ES-I3 (cell line): ENCODE results near the gene CHAMP1.
"Not testable (repeated sequence)": the region's sequence is repeated elsewhere in the genome, so short reads cannot be mapped to it uniquely, and the experiment has no call there.

Experiments used
- H3K36me3 ChIP-seq: 2 replicates; pipeline ENCODE4 v1.6.1; 2013; ENCODE audit warnings: mild to moderate bottlenecking, low read length, control low read depth, moderate library complexity; ENCODE audit not compliant: insufficient read depth
- H3K4me1 ChIP-seq: 2 replicates; pipeline ENCODE4 v1.6.1; 2013; ENCODE audit warnings: mild to moderate bottlenecking, control low read depth, low read length; ENCODE audit not compliant: insufficient read depth
- H3K9ac ChIP-seq: 2 replicates; pipeline ENCODE4 v1.6.1; 2013; ENCODE audit warnings: low read depth, mild to moderate bottlenecking, low read length, moderate library complexity
- H3K9me3 ChIP-seq: 2 replicates; pipeline ENCODE4 v1.6.1; 2013; ENCODE audit warnings: mild to moderate bottlenecking, low read length, moderate library complexity; ENCODE audit not compliant: control insufficient read depth, insufficient read depth

CHAMP1 gene

DNA sequence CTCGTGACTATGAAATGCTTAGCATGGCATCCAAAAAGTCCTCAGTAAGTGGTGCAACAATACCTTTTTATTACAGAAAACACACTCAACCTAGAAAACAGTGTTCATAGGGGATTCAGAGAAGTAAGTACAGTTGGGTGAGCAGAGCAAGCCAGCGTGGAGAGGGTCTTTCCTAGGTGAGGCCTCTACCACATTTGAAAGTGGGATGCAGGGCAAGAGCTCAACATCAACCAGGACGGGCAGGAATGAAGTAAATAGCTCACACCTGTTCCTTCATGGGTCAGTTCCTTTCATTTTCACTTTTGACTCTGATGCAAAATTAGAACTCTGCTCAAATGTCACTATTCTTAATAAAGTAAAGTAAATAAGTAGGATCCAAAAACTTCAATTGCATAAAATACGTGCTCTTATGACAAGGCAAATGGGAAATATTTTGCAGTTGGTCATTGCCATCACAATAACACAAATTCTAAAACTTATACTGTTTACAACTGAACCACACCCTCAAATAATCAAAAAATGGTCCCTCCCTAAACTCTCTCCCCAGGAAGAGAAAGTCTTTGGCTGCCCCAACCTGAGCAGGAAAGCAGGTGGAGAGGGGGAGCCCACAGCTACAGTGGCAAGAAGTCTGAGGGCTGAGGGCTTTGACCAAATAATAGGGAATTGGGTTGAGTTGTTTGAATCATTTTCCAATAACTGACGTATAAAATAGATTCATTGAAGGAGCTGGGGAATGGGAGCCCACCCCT lies 20.2 kb downstream of the CHAMP1 start:
- Histone ChIP-seq H3K36me3 (no peaks in the 10 kb centered on the region), H3K9me3 (no peaks in the 10 kb centered on the region), H3K4me1 (no peaks in the 10 kb centered on the region), H3K9ac (no peak overlapping the region)

DNA sequence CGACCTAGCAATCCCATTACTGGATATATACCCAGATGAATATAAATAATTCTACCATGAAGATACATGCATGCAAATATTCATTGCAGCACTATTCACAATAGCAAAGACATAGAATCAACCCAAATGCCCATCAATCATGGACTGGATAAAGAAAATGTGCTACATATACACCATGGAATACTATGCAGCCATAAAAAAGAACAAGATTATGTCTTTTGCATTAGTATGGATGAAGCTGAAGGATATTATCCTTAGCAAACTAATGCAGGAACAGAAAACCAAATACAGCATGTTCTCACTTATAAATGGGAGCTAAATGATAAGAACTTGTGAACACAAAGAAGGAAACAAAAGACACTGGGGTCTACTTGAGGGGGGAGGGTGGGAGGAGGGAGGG lies 22.2 kb downstream of the CHAMP1 start:
- not testable (repeated sequence) for H3K4me1 ChIP-seq, H3K9me3 ChIP-seq, H3K36me3 ChIP-seq, H3K9ac ChIP-seq

DNA sequence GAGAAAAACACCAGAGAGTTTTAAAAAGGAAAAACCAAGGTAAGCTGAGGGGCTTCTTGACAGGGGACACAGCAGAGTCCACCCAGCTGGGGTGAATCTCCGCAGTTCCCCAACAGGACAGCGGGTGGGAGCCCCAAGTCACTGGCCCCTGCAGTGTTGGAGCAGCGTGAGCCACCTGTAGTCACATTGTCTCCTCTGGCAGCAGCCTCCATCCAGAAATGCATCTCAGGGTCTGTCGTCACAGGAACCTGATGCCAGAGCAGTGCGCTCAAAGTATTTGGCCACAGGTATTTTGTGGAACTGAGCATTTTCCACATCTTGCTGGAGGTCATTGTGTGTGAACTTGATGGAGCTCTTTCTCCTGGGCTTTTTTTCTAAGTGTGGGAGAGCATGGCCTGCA lies 24.7 kb downstream of the CHAMP1 start:
- H3K4me1 ChIP-seq = no peaks in the 10 kb centered on the region
- no peak overlapping the region for H3K9ac ChIP-seq
- no peaks in the 10 kb centered on the region for H3K36me3 ChIP-seq
- no peaks in the 10 kb centered on the region; the same call in 1 of the 2 replicates for H3K9me3 ChIP-seq

DNA sequence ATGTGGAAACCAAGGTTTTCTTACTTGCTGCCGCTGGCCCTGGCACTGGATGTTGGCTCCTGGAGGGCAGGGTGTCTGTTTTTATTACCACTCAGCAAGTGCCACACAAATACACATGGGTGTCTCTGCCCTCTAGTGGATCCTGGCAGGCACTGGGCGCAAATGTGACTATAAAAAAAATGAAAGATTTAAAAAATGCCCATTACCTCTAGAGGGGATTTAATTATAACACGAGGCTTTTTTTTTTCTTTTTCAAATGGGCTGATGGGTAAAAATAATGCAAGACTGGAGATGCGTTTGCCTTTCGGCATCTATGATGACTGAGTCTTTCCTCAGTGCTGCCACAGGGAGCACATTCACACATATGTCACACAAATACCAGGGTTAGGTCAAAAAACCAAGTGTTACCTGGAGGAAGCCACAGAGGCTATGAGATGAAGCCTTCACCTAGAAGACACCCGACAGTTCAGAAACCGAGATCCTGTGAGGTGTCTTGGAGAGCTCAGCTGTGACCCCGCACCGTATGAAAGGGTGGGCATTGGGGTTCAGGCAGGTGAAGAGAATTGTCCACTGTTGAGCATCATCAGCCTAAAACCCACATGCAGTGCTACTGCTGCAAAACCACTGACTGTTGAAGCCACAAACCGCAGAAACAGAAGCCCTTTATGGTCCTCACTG lies 25.7 kb downstream of the CHAMP1 start:
- no peaks in the 10 kb centered on the region for H3K36me3 ChIP-seq
- no peaks in the 10 kb centered on the region; the same call in 1 of the 2 replicates for H3K9me3 ChIP-seq
- no peak overlapping the region for H3K9ac ChIP-seq
- no peaks in the 10 kb centered on the region for H3K4me1 ChIP-seq

DNA sequence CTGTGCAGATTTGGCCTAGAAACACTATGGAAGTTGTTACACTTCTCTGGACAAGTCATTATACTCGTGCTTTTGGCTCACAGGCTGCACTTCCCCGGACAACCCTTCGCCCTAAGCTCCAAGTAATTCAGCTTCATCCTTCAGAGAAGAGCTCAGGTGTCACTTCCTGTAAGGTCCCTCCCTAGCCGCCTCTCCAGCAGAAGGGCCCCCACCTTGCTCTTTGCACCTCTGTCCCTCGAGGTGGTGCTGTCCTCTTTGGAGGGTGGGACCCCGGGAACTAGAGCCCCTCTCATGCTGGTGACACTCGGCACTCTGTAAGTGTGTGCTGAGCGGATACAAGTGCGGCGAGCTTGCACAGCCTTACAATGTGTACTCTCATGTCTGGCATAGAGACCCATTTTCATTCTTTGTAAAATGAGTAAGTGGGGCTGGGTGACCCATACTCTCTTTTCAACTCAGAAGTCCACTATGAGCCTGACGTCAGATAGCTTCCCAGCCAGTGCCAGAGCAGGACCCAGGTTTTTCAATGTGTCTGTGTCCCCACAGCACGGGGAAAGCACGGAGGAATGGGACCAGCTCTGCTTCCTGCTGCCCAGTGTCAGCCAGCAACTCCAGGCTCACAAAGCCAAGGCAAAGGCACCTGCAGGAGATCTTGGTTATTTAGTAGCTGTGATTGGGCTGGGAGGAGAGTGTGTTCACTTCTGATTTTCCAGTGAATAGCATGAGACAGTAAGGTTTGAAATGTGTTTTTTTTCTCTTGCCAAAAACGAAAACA lies 26.9 kb downstream of the CHAMP1 start:
- Histone ChIP-seq H3K4me1 (no peaks in the 10 kb centered on the region), H3K9me3 (no peaks in the 10 kb centered on the region; the same call in 1 of the 2 replicates), H3K9ac (no peak overlapping the region), H3K36me3 (no peaks in the 10 kb centered on the region)

DNA sequence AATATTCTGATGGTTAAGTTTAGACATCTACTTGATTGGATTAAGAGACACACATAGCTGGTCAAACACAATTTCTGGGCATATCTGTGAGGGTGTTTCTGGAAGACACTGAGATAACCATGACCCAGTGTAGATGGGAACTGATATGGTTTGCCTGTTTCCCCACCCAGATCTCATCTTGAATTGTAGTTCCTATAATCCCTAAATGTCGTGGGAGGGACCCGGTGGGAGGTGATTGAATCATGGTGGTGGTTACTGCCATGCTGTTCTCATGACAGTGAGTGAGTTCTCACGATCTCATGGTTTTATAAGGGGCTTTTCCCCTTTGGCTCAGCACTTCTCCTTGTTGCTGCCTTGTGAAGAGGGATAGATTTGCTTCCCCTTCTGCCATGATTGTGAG lies 33.0 kb downstream of the CHAMP1 start:
- H3K36me3 ChIP-seq, H3K4me1 ChIP-seq: not testable (repeated sequence)

DNA sequence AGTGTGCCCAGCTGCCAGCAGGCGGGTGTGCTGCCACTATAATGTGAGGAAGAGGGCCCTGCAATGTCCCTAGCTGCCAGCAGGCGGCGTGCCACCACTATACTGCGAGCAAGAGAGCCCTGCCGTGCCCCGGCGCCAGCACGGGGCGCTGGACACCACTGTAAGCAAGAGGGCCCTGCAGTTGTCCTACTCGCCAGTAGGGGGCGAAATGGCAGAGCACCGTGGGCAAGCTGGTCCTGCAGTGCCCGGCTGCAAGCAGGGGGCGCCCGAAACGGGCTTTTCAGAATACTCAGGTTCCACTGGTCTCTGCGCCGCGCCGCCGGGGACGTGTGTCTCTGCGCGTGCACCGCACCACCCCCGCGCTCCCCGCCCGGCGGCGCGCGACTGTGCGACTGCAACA lies 38.5 kb downstream of the CHAMP1 start:
- H3K4me1 ChIP-seq, H3K36me3 ChIP-seq, H3K9ac ChIP-seq, H3K9me3 ChIP-seq: not testable (repeated sequence)

More for the DNA sequence above, 33.0 kb downstream of the CHAMP1 start:
- not testable (repeated sequence) for H3K9ac ChIP-seq, H3K9me3 ChIP-seq

DNA sequence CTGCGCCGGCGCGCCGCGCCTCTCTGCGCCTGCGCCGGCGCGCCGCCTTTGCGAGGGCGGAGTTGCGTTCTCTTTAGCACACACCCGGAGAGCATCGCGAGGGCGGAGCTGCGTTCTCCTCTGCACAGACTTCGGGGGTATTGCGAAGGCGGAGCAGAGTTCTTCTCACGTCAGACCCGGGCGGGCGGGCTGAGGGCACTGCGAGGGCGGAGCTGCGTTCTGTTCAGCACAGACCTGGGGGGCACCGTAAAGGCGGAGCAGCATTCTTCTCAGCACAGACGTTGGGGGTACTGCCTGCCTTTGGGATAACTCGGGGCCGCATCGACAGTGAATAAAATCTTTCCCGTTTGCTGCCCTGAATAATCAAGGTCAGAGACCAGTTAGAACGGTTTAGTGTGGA lies 39.1 kb downstream of the CHAMP1 start:
- H3K9me3 ChIP-seq = not testable (repeated sequence)

More for the DNA sequence above, 39.1 kb downstream of the CHAMP1 start:
- not testable (repeated sequence) for H3K4me1 ChIP-seq, H3K36me3 ChIP-seq, H3K9ac ChIP-seq
